NCI-H187 treated with DMSO at 0.1 percent for 48 hours (cell line): ENCODE results near the gene SIGLEC11.
"Not testable (repeated sequence)": the region's sequence is repeated elsewhere in the genome, so short reads cannot be mapped to it uniquely, and the experiment has no call there.

Experiments used
- DNase-seq: peaks from one replicate; lab custom pipeline; 2025; lab: John Stamatoyannopoulos, UW

SIGLEC11 gene

GRCh38 chr19:49960980-49961379, at the start of gene SIGLEC11:
SIGLEC11 (minus strand) TSS chr19:49961172; CDS start chr19:49961081, 91 bp downstream.
- DNase-seq = not testable (repeated sequence)

GRCh38 chr19:50008532-50008931, 47.6 kb upstream of the SIGLEC11 start:
- no peak for DNase-seq

GRCh38 chr19:50007947-50008346, 47.0 kb upstream of the SIGLEC11 start:
- DNase-seq = no peak

- no peak for DNase-seq
Measured at GRCh38 chr19:50007170-50007569, 46.2 kb upstream of the SIGLEC11 start.

- no peak for DNase-seq
Measured at GRCh38 chr19:50005428-50005827, 44.5 kb upstream of the SIGLEC11 start.

GRCh38 chr19:50003810-50004419, 42.9 kb upstream of the SIGLEC11 start:
- no peak for DNase-seq

GRCh38 chr19:50003254-50003788, 42.3 kb upstream of the SIGLEC11 start:
- no peak for DNase-seq

GRCh38 chr19:50002386-50002960, 41.5 kb upstream of the SIGLEC11 start:
- DNase-seq = no peak

- no peak for DNase-seq
Measured at GRCh38 chr19:50001775-50002174, 40.8 kb upstream of the SIGLEC11 start.

GRCh38 chr19:50000841-50001557, 40.0 kb upstream of the SIGLEC11 start:
- no peak for DNase-seq

GRCh38 chr19:50000038-50000840, 39.3 kb upstream of the SIGLEC11 start:
- DNase-seq = no peak

- no peak for DNase-seq
Measured at GRCh38 chr19:49999371-50000010, 38.5 kb upstream of the SIGLEC11 start.

GRCh38 chr19:49997709-49998108, 36.7 kb upstream of the SIGLEC11 start:
- DNase-seq = no peak

- no peak for DNase-seq
Measured at GRCh38 chr19:49988433-49988832, 27.5 kb upstream of the SIGLEC11 start.

- no peak for DNase-seq
Measured at GRCh38 chr19:49988007-49988406, 27.0 kb upstream of the SIGLEC11 start.

GRCh38 chr19:49987159-49987698, 26.3 kb upstream of the SIGLEC11 start:
- DNase-seq = no peak

- no peak for DNase-seq
Measured at GRCh38 chr19:49986354-49986753, 25.4 kb upstream of the SIGLEC11 start.

GRCh38 chr19:49985871-49986270, 24.9 kb upstream of the SIGLEC11 start:
- no peak for DNase-seq

GRCh38 chr19:49984491-49984890, 23.5 kb upstream of the SIGLEC11 start:
- no peak for DNase-seq

GRCh38 chr19:49983645-49984229, 22.8 kb upstream of the SIGLEC11 start:
- no peak for DNase-seq
